ENCODE data around the gene ZBTB34.

ZBTB34 gene

GRCh38 chr9:126874546-126875314 is 14.3 kb downstream of the ZBTB34 start:
- ChIA-PET POLR2A (no interaction called here), CTCF (no interaction called here)

GRCh38 chr9:126875756-126876510 is 15.5 kb downstream of the ZBTB34 start:
- no peaks in the 10 kb centered on the region for H3K9me3 ChIP-seq (ENCODE audit: control insufficient read depth, insufficient read depth, low read depth, low read length)
- H3K36me3 ChIP-seq (ENCODE audit: control insufficient read depth in 2 of 2, insufficient read depth in 1 of 2, low read length in 2 of 2), result peaks cover 0 to 21% of the 10 kb centered on the region in 2 experiments; a peak in 2 of 3 replicates
- H3K27ac ChIP-seq (ENCODE audit: extremely low read depth, low read depth, low read length), result no peak overlapping the region
- TF ChIP-seq ZIC2 (tag by site-specific recombination; IDR thresholded peaks at IDR 0.05) (no peak), ZNF114 (tag by site-specific recombination; IDR thresholded peaks at IDR 0.05) (no peak), WT1 (tag by site-specific recombination; IDR thresholded peaks at IDR 0.05) (no peak), ZNF645 (tag by site-specific recombination; IDR thresholded peaks at IDR 0.05) (no peak)
- peaks cover 9% of the 10 kb centered on the region for H3K4me1 ChIP-seq (ENCODE audit: control insufficient read depth, insufficient read depth, low read length)
- POLR2A ChIA-PET, result no interaction called here
- CTCF ChIA-PET, result no interaction called here
- no peak overlapping the region for H3K4me3 ChIP-seq (ENCODE audit: low read depth, low read length)

More at GRCh38 chr9:126874546-126875314, 14.3 kb downstream of the ZBTB34 start:
- H3K9me3 ChIP-seq (ENCODE audit: control insufficient read depth, insufficient read depth, low read depth, low read length), result no peaks in the 10 kb centered on the region
- H3K27ac ChIP-seq (ENCODE audit: extremely low read depth, low read depth, low read length), result no peak overlapping the region
- no peak overlapping the region for H3K4me3 ChIP-seq (ENCODE audit: low read depth, low read length)
- TF ChIP-seq AEBP2 (tag by site-specific recombination; IDR thresholded peaks at IDR 0.05; ENCODE audit: borderline replicate concordance) (no peak), ZNF600 (tag by site-specific recombination; IDR thresholded peaks at IDR 0.05) (peak; percentile 51; the same call in 1 of the 2 replicates), SCRT2 (tag by site-specific recombination; IDR thresholded peaks at IDR 0.05) (peak; percentile 44), ZBTB48 (tag by site-specific recombination; IDR thresholded peaks at IDR 0.05) (no peak)
- H3K4me1 ChIP-seq (ENCODE audit: control insufficient read depth, insufficient read depth, low read length), result peaks cover 9% of the 10 kb centered on the region
- H3K36me3 ChIP-seq (ENCODE audit: control insufficient read depth in 2 of 2, insufficient read depth in 1 of 2, low read length in 2 of 2), result peaks cover 0 to 9% of the 10 kb centered on the region in 2 experiments; a peak in 2 of 3 replicates

GRCh38 chr9:126876531-126876930 is 16.1 kb downstream of the ZBTB34 start:
- H3K36me3 ChIP-seq (ENCODE audit: control insufficient read depth in 2 of 2, insufficient read depth in 1 of 2, low read length in 2 of 2), result peaks cover 0 to 25% of the 10 kb centered on the region in 2 experiments; a peak in 2 of 3 replicates
- ChIA-PET CTCF (no interaction called here), POLR2A (no interaction called here)
- no peaks in the 10 kb centered on the region for H3K9me3 ChIP-seq (ENCODE audit: control insufficient read depth, insufficient read depth, low read depth, low read length)
- no peak overlapping the region for H3K4me3 ChIP-seq (ENCODE audit: low read depth, low read length)
- peaks cover 9% of the 10 kb centered on the region for H3K4me1 ChIP-seq (ENCODE audit: control insufficient read depth, insufficient read depth, low read length)
- no peak overlapping the region for H3K27ac ChIP-seq (ENCODE audit: extremely low read depth, low read depth, low read length)
- TF ChIP-seq ZNF654 (tag by site-specific recombination; IDR thresholded peaks at IDR 0.05; ENCODE audit: low read depth) (no peak), GLI4 (tag by site-specific recombination; IDR thresholded peaks at IDR 0.05) (no peak), ZNF513 (tag by site-specific recombination; IDR thresholded peaks at IDR 0.05) (no peak), KLF8 (tag by site-specific recombination; IDR thresholded peaks at IDR 0.05) (no peak), ZNF776 (tag by site-specific recombination; IDR thresholded peaks at IDR 0.05; ENCODE audit: borderline replicate concordance) (no peak), ZNF585B (tag by site-specific recombination; IDR thresholded peaks at IDR 0.05) (no peak), BCL11A (tag by site-specific recombination; IDR thresholded peaks at IDR 0.05; ENCODE audit: low read depth) (no peak), ZBTB21 (tag by site-specific recombination; IDR thresholded peaks at IDR 0.05) (no peak), GLI2 (tag by site-specific recombination; IDR thresholded peaks at IDR 0.05; ENCODE audit: borderline replicate concordance, low read depth) (no peak), ZNF324 (tag by site-specific recombination; IDR thresholded peaks at IDR 0.05) (no peak), ZNF175 (tag by site-specific recombination; IDR thresholded peaks at IDR 0.05) (no peak), ZNF398 (tag by site-specific recombination; IDR thresholded peaks at IDR 0.05) (no peak)

Measured in HEK293 (cell line).